Measurements from ENCODE around the gene SYT7.
A peak's percentile ranks its signal among the peaks of the same experiment; 100 is the strongest.
"Not testable (repeated sequence)": the region's sequence is repeated elsewhere in the genome, so short reads cannot be mapped to it uniquely, and the experiment has no call there.

SYT7 gene

DNA sequence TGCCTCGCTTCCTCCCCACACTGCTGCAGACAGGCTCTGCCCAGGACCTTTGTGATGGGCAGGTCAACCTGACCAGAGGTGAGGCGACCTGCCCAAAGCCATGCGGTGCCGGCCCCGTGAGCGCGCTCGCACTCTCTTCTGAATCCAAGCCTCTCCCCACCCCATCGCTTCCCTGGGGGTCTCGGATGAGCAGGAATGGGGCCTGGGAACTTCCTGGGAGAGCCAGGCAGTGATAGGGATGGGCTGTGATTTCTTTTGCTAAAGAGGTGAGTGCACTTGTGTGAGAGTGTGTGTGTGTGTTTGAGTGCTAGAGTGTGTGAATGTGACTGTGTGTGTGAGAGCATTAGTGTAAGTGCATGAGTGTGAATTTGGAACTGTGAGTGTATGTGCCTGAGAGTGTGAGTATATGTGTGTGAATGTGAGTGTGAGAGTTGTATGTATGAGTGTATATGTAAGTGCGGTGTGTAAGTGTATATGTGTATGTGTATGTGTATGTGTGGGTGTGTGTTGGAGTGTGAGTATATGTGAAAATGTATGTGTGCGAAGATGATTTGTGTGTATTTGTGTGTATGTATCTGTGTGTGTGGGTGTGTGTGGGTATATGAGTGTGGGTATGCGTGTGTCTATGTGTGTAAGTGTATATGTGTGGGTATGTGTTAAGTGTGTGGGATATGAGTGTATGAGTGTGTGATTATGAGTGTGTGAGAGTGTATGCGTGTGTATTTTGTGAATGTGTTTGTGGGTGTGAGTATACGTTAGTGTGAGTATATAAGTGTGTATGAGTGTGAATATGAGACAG lies 84.1 kb downstream of the SYT7 start:
- DNase-seq (ENCODE audit: low read depth) = no peak

DNA sequence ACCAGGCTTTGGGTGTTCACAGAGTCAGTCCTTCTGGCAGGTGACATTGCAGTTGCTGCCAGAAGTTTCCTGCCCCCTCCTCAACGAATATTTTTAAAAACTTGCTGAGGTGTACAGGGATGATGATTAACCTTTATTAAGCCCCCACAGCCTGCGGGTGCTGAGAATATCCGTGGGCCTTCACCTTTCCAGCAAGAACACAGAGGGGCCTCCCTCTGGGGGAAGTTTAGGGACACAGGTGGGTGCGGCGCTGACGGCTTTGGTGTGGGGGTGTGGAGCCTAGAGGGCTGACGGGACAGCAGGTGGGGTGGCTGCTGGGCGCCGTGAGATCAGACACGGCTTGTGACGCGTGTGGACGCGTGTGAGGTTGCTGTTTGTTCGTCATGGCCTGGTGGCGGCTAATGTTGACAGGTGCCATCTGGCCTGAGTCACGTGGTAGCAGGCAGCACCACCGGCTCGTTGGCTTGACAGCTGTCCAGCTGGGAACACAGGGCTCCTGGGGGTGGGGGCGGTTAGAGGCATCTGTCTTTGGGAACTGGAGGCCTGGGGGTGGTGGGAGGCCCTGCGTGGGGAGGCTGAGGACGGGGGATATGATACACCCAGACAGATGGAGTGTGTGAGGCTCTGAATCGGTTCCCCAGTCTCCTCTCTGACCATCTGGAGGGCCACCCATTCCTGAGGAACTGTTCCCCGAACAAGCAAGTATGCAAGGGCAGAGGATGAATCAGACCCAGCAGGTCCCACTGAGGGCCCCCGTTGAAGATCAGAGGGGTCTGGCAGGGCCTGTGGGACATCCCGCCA lies 84.9 kb downstream of the SYT7 start:
- no peak for DNase-seq (ENCODE audit: low read depth)

DNA sequence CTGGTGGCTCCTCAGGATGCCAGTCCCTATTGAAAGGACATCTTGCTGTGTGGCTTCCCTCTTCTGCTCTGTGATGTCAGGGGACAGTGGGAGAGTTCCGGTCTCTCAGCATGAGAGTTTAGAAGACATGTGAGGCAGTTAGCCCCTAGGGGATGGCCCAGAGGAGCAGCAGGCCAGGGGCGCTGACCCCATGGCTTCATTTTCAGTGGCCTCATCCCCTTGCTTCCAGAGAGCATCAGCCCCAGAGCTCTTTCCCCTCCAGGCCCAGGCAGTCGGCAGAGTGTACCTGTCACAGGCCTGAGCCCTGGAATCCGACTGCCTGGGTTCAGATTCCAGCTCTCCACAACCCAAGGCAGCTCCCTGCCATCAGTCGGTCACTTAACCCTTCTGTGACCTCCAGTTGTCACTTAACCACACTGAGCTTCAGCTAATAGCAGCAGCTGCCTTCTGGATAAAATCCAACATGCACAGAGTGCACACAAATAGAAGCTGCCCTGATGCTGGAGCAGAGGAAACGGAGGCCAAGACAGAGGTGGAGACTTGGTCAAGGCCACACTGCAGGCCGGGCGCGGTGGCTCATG lies 86.4 kb downstream of the SYT7 start:
- no peak for DNase-seq (ENCODE audit: low read depth)

DNA sequence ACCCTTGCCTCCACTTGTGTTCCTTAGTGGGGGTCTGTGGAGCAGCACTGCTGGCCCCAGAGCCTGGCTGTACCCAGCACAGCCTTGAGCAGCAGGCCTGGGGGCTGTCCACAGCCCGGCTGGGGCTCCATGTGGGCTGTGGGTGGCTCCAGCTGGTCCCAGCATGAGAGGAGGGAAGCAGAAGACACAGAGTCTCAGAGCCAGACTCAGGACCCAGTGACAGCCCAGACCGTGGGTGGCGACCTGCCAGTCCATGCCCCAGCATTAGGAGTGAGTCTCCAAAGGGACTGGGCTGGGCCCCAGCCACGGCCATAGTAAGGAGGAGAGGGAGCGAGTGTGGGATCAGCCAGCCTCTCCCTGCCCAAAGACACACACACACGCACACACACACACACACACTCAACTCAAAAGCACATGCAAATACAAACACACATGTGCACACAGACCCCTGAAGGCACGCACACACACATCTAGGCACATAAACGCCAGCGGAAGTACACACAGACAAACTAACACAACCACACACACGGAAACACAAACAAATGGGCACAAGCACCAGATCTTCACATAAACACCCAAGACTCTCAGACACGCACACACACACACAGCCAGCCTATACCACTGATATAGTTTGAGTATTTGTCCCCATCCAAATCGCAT lies 89.0 kb downstream of the SYT7 start:
- DNase-seq (ENCODE audit: low read depth) = no peak

DNA sequence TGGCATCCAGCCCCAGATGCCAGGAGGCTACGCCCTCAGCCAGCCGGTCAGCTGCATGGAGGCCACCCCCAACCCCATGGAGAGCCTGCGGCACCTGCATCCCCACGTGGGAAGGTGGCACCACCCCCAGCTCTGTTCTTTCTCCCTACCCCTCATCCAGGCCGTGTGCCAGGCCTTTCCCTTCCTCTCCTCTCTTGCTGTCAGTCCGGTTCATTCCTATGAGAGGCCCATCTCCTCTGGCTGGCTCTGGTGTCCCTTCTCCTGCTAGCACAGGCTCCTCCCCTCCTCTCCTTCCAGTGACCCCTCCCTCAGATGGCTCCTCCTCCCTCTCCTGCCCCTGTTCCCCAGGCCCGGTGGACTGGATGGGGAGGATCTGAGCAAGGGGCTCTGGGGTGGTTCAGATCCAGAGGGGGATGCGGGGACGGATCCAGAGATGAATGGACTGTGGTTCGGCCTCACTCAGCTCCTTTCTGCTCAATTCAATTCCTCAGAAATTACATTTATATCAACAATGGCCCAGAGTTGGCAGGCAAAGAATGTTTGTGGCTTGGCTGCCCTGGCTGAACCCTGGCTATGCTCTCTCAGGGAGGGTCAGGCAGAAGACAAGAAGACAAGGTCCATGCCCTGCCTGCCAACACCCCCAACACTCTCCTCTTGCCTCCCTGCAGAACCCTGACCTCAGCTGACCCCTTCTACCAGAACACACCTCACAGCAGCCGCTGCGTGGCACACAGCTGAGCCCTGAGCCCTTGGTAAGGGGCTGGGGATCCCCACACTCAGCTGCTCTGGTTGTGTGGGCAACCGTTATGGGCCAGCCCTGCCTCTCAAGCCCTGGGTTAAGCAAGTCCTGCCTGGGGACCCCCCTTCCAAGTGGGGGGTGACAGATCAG lies 90.8 kb downstream of the SYT7 start:
- DNase-seq (ENCODE audit: low read depth) = peak; percentile 18

DNA sequence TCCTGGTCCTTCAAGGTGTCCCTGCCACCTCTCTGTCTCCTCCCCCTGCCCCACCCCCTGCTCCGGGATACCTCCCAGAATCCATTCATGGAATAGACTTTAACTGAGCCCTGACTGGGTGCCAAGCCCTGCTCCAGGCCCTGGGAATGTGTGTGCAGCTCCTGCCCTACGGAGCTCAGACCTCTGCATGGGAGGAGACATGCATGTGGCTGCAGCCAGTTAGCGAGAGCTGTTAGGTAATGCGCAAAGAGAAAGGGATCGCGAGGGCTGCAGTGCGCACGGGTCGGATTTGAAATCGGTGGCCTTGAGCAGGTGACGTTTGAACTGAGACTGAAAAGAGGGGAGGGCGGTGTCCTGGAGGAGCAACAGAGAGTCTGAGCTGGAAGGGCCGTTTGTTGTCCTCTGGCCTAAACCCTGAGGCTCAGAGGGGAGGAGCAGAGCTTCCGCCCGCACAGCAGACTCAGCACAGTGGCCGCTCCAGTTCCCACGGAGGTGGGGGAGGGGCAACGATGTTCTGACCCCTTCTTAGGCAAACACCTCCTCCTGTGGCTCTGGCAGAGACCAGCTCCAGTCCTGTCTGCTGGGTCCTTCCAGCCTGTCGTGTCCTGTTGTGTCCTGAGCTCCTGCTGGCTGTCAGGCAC lies 92.1 kb downstream of the SYT7 start:
- peak; percentile 51 for DNase-seq (ENCODE audit: low read depth)

DNA sequence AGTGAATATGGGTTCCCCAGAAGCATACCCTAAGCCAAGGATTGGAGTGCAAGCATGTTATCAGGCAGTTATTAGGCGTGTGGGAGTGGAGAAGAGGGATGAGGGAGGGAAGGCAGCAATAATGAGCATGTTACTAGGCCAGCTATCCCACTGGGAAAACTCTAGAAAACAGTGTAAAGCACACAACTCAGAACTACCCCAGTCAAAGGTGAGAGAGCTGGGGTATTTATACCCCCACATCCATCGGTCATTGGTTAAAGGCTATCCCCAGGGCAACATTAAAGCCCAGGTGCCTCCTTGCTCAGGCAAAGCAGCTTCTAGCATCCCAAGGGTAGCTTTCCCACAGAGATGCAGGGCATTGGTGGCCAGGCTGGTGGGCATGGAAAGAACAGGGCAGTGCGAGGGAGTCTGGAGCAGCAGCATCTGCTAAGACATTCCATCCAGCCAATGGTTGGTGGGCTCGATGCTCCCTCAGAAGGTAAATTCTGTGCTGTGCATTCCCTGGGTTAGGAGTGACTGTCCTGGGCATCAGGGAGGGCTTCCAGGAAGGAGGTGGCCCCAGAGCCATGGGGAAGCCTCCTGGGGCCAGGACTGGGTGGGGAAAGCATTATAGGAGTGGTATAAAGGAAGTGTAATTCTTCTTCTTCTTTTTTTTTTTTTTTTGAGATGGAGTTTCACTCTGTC lies 93.4 kb downstream of the SYT7 start:
- no peak for DNase-seq (ENCODE audit: low read depth)

DNA sequence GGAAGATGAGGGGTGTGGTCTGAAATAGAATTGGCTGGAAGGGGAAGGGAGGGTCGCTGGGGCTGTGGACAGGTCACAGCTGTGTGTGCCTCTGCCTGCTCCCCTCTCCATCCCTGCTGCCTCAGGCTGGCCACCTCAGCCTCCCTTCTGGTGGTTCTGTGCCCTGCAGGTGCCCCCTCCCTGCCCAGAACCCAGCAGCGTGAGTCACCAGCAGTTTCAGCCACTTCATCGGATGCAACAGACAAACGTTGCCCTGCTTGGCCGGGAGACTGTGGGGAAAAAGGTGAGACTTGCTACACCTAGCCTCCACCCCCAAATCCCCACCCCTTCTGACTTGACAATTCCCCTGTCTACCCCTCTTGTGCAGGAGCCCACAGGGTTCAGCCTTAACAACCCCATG lies 94.1 kb downstream of the SYT7 start:
- no peak for DNase-seq (ENCODE audit: low read depth)

DNA sequence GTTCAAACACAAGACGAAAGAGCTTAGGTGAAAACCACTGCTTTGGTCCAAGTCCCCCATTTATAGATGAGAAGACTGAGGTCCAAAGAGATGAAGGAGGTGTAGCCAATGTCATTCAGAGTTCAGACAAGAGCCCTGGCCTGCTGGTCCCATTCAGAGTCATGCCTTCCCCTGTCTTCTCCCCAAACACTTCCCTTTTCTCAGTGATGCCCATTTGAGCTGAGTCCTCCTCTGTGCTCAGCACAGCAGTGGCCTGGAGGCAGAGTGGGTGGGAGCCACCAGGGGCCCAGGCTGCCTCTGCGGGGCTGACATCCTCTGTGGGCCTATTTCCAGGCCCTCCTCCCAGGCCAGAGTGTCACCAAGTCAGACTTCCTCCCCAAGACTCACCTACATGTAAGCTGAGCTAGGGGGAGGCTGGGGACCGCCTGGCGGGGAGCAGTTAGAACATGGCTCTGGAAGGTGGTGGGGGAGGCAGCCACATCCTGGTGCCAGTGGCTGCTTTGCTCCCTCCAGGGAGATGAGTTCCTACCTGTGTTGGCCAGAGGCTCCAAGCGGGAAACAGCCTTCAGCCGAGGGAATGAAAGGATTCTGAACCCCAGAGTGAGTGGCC lies 94.8 kb downstream of the SYT7 start:
- DNase-seq (ENCODE audit: low read depth) = no peak

DNA sequence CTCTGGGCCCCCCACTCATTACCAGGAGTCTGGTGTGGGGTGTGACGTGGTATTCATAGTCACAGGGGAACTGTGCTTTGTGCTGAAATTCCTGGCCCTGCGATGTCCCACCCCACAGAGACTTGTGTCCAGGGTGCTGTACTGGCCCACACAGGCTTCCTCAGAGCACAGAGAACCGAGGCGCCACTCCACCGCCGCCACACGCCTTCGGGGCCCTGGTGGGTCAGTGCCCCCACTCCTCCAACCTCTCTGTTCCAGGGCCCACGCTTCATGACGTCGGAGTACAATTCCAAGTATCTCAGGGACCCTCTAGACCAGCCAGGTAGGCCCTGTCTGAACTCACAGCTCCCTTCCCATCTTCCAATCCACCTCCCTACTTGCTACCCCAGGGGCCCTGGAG lies 95.8 kb downstream of the SYT7 start:
- no peak for DNase-seq (ENCODE audit: low read depth)

DNA sequence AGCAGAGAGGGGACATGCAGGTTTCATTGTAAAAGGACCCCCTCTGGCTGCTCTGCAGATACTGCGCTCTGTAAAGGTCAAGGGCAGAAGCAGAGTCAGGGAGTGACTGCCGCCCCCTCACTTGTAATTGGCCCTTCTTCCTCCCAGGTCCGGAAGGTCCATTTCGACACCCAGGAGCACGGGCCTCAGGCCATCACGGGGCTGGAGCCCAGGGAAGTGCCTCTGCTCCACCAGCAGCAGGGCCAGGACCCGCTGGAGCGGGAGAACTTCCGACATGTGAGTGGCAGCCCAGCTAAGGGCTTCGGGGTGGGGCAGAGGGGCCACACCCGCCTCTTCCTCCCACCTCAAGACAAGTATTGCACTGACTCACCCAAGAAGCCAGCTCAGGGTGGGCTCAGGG lies 96.3 kb downstream of the SYT7 start:
- no peak for DNase-seq (ENCODE audit: low read depth)

DNA sequence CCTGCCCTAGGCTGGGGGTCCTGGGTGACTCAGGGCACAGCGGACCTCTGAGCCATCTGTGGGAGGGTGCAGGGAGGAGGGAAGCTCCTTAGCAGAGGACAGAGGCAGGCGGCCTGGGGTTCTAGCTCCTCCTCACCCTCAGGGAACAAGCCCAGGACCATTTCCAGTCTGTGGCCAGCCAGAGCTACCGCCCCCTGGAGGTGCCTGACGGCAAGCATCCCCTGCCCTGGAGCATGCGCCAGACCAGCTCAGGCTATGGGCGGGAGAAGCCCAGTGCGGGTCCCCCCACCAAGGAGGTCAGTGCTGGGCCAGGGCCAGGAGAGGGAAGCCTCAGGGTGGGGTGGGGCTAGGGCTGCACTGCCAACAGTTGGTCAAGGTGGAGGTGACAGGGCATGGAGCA lies 98.4 kb downstream of the SYT7 start:
- DNase-seq (ENCODE audit: low read depth) = peak; percentile 16

DNA sequence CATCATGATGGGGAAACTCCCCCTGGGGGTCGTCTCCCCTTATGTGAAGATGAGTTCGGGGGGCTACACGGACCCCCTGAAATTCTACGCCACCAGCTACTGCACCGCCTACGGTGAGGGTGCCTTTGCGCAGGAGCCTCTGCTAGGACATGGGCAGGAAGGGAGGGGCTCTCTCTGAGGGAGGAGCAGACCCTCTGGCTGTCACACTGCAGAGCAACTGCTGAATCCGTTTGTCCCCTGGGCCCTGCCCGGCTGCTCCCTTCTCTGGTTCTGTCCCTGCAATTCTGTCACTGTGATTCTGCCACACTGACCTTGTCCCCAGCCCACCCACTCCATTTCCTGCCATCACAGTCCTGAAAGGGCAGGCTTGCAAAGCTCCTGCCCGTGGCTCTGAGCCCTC lies 99.1 kb downstream of the SYT7 start:
- DNase-seq (ENCODE audit: low read depth) = no peak

DNA sequence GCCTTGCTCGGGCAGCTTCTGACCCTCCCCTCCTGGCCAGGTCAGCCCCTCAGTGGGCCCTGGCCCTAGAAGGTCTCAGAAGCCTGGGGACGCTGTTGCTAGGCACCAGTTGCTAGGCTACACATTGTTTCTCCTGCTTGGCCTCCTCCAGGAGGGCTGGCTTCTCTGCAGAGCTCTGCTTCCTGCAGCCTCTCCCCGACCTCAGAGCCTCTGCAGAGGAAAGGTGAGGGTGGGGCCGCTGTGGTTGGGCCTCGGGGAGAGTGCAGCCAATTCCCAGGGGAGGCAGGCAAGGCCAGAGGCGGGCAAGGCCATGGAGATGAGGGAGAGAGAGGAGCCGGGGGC lies 99.9 kb downstream of the SYT7 start:
- DNase-seq (ENCODE audit: low read depth) = peak; percentile 19

DNA sequence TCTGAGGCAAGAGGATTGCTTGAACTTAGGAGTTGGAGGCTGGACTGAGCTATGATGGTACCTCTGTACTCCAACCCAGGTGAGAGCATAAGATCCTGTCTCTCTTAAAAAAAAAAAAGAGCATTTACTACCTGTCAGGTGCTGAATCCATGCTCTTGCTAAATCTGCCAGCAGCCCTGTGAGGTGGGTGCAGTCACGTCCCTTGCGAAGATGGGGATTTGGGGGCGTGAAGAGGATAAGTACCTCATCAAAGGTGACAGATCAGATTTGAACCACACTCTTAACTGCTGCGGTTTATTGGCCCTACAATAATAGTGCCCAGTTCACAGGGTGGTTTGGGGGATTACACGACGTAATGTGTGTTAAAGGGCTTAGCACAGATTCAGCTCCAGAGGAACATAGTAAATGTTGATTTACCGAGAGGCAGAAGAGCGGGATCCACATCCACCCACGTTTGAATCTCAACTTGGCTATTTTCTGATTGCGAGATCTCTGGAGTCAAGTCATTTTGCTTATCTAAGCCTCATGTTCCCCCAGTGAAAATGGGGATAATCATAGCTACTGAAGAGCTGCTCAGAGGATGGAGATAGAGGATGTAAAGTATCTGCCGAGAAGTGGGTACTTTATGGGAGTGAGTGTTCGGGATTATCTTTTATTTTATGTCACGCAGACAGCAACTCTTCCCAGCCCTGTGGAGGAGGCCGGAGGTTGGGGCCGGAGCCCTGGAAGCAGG lies 100.4 kb downstream of the SYT7 start:
- no peak for DNase-seq (ENCODE audit: low read depth)

DNA sequence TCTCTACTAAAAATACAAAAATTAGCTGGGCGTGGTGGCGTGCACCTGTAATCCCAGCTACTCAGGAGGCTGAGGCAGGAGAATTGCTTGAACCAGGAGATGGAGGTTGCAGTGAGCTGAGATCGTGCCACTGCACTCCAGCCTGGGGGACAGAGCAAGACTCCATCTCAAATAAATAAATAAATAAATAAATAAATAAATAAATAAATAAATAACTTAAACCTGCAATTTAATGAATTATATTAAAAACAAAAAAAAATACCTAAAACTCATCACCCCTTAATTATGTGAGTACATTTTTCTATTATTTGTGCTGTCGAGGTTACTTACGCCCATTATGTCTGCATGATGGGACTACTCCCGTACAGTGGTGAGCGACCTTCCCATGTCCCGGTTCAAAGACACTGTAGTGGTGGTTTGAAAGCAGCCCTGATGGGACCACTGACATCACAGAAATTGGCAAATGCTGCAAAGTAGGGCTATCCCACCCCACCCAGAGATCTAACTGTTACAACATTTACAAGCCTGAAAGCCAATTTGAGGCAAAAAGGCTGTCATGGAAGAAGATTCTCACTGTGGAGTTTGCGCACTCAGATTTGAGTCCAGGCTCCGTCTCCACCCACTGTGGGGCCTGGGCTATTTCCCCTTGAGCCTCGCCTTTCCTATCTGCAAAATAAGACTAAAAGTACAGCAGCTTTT lies 101.4 kb downstream of the SYT7 start:
- DNase-seq (ENCODE audit: low read depth) = not testable (repeated sequence)

DNA sequence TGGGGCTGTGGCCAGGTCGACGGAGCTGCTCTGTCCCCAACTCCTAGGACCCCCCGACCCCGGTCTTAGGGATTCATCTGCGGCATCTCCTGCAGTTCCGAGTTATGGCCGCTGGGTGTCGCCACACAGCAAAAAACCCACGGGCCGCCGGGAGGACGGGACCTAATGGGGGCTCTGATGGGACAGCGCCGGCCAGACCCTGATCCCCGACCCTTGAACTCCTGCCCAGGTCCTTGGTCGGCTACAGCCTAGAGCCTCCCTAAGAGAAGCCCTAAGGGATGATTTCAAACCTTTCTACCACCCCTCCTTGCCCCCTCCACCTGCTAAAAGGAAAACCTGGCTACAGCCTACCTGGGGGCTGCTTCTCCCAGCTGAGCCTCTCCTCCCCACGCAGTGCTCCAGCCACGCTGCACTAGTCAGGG lies 103.1 kb downstream of the SYT7 start:
- no peak for DNase-seq (ENCODE audit: low read depth)

DNA sequence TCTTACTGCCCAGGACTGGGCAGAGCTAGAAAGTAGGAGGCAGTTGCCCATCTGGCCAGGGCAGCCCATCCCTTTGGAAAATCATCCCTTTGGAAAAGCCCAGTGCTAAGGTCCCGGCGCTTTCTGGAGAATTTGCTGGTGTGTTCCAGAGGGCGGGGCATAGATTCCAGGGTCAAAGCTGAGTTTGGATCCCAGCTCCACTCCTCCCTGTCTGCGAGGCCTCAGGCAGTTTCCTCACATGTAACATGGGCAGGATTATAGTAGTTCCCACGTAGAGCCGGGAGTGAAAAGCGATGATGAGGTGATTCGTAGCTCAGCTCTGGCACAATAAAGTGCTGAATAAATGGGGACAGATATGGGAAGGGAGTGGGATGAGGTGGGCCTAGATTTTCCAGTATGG lies 103.8 kb downstream of the SYT7 start:
- DNase-seq (ENCODE audit: low read depth) = no peak

DNA sequence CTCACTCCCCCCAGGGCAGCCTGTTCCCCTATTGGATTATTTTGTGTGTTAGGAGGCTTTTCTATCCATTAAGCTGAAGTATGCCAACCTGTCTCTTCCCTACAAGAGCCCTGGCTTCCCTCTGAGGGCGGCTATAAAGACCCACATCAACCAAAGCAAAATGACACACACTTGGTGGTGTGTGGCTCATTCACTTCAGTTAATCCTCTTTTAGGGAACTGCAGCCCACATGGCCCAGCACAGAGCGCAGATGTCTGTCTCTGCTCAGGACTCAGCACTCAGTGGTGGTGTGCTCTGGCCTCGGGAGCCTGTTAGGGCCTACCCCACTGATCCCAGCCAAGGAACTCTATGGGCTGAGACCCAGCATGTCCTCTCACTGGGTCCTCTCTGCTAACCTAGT lies 104.5 kb downstream of the SYT7 start:
- no peak for DNase-seq (ENCODE audit: low read depth)
